HG03025 (cell line): ENCODE measurements around the gene NELFA.

Source experiments
- ATAC-seq: cut with Tn5 transposase; IDR thresholded peaks from one replicate; pipeline ENCODE4 v1.9.1; 2021; ENCODE audit warnings: mild to moderate bottlenecking, moderate library complexity; ENCODE audit not compliant: unreplicated experiment, low FRiP score

NELFA gene

DNA sequence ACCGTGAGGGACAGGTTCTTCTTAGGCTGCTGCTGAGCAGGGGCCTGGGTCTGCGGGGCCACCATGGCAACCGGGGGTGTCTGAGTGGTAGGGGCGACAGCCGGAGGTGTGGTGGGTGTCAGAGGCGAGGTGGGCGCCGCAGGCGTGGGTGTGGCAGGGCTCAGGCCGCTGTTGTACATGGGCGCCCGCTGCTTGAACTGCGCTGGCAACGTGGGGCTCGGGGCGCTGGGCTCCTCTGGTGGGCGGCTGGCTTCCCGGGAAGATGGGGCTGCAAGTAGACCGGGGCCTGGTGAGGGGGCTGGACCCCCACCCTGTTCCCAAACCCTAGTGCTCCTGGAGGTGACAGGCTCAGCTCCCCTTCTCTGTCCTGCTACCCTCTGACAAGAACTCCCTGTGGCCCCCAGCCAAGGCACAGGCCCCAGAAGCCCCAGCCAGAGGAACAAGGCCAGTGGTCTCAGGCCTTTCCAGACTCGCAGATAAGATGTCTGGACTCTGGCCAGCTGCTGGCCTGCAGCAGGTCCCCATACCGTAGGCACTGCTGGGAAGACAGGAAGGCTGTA, 24.8 kb downstream of the NELFA start:
- no peak for ATAC-seq

DNA sequence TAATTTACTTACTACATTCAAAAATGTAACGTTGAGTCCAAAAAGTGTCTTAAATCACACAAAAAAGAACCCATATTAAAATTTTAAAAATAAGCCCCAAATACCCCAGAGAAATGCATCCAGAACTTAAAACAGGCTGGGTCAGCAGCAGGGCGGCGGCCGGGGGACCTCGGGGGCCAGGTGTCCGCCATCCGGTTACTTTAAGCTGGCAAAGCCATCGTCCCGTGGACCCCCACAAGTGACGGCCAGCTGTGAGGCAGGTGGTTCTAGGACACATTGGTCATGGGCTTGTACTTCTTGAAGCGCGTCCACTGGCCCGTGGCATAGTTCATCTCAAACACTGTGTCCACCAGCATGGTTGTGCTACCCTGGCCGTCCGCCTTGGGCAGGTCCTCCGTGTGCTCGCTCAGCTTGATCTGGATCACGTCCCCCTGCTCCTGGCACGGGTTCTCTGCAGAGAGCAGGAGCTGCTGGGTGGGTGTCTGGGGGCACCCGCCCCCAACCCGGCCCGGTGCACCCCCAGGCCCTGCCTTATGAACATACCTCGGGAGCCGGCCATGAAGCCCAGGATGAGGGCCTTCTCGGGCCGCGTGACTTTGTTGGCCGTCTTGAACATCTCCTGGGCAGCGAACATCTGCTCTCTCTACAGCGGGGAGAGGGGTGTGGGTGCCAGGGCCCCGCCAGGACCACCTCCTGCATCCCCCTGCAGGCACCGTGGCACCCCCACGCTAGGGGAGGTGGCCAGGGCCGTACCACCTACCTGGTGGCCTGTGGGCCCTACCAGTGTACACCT, 25.5 kb downstream of the NELFA start:
- ATAC-seq = no peak

DNA sequence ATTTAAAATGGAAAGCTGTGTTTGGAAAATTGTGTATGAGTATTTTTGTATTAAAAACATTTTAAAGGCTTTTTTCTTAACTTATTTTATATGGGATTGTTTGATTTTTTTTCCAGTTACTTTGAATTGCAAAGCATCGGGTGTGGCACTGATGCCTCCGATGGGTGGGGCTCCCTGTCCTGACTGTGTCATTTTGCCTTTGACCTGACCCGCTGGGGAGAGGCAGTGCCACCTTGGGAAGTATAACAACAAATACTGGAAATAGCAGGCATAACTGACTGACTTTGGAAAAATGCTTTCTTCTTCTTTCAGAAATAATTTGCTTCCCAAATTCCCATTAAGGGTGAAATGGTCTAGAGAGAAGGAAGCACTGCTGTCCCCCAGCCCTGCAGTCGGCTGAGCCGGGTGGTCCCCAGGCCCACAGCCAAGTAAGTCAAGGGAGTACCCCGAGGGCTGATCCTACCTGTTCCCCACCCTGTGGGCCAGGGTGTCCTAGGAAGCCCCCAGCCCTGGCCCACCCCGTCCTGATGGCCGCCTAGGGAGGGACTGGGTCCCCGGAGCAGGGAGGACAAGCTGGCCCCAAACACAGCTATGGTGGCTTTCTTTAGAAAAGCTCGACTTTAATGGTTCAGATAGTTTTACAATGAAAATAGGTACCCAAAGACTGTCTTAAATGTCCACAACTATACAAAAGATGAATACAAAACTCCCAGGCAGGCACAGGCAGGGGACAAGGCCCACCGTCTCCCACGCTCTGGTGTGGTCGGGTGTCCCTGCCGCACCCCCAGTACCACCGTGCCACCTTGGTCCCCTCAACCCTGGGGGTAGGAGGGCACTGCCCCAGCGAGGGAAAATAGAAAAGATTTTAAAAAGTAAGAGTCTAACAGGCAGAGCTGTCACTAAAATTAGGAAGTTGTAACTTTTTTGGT, 26.4 kb downstream of the NELFA start:
- no peak for ATAC-seq

DNA sequence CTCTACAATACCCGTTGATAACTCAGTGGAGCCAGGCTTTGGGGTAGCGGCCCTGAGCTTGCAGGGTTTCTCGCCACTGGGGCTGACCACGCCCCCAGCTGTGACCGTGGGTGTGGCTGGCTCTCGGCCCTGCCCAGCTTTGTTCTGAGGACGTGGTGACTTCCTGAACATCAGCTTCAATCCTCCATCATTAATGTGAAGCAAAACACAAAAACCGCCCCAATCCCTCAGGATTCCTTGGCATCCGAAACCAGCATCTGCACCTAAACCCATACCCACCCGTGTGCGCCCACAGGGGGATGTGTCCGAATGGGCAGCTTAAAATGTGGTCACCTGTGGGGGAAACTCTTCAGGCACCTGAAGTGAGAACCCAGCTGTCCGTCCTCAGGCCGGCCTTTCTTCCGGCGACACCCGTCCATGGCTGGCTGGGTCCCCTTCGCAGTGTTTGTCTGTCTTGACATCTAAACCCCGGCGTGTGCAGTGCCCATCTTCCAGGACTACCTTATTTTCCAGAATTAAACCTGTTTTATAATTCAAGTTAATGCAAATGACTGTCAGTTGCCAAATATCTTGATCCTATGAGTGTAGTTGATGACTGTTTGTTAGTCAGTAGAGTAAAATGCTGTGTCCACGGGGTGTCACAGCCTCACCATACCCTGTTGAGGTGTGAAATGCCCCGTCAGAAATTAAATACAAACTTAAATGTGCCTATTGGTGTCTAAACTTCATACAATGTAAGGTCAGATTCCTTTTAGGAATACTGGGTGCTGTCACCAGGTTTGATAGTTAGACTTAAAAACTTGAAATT, 27.3 kb downstream of the NELFA start:
- no peak for ATAC-seq

DNA sequence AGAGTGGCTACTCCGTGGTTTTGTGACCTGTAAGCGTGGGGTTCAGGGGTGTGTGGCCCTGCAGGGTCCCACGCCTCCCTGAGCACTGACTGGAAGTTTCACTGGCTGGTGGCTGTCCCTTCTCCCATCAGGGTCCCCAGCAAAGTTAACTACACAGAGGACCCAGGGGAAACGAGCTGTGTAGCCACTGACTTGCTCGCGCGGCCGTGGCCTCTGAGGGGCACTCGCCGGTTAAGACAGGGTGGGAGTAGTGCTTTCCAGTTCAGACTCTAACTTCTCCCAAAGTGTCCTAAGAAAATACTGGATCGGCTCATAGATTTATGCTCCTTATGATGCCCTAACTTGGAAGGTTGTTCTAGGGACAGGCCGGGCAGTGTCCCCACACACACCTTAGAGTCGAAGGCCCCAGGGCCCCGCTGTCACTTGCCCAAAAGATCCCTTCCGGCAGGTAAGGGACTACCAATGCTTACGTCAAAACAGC, 28.2 kb downstream of the NELFA start:
- no peak for ATAC-seq

DNA sequence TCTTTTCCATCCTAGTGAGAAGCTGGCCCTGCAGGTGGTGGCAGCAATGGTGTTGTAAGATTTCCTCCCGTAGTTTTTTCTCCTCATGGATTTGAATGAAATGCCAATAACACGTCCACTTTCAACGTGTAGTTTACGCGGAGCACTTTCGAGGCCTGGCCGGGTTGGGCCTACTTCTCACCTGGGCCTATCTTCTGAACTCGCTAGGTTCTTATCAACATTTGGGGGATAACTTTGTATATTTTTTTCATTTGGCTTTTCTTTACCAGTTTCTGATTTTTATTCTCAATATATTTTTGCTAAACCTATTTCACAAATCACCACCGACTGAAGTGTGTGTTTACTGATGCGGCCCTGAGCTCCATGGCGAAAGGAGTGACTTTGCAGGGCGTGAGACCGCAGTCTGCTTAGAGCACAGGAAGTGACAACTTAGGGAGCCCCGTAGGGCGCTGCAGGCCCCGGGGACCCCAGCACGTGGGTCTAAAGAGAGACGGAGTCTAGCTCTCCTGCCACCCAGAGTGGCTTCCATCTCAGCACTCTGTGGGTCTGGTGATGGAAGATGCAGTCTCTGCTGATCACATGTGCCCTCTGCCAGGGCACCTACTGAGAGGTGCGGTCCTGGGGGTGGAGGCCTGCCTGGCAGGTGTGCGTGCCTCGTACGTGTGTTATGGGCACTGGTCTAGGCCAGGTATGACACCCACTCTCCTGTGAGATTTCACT, 29.1 kb downstream of the NELFA start:
- no peak for ATAC-seq

DNA sequence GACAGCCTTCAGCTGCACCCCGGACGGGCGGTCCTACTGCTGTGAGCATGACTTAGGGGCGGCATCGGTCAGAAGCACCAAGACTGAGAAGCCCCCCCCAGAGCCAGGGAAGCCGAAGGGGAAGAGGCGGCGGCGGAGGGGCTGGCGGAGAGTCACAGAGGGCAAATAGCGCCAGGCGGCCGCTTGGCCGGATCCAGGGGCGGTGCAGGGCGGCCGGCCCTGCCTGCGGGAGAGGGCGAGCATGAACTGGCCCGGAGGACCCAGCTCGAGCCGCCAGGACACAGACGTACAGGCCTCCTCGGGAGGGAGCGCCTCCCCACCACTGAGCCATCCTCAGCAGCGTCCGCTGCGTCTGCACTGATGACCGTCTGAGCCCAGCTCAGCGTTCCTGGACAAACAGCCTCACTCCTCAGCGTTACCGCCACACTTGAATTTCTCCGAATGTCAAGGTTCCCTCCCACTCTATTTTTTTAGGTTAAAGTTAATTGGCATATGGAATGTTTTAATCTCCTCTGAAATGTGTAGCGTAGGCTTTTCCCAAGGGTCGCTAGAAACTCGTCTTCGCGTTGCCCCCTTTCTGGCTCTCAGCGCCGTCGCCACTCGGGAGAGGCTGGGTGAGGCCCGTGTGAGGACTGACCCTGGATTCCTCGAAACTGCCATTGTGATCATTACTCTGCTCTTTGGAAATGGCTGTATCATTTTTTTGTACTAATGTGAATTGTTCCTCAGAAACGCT, 29.9 kb downstream of the NELFA start:
- ATAC-seq = no peak

DNA sequence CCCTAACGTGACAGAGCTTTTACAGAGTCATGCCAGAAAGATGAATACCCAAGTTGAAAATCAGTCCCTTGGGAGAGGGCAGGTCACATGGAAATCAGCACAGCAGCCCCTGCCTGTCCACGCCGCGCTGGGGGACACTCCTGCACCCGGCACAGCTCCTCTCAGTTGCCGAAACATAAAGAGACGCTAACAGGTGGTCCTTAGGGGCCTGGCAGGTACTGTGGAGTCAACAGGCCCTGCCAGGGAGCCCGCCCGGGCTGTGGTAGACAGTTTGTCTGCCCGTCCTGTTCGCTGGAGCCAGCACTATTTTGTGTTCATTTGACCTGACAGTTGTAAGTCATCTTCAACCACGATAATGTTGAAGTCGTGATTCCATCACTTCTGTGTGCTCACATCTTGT, 30.5 kb downstream of the NELFA start:
- no peak for ATAC-seq

DNA sequence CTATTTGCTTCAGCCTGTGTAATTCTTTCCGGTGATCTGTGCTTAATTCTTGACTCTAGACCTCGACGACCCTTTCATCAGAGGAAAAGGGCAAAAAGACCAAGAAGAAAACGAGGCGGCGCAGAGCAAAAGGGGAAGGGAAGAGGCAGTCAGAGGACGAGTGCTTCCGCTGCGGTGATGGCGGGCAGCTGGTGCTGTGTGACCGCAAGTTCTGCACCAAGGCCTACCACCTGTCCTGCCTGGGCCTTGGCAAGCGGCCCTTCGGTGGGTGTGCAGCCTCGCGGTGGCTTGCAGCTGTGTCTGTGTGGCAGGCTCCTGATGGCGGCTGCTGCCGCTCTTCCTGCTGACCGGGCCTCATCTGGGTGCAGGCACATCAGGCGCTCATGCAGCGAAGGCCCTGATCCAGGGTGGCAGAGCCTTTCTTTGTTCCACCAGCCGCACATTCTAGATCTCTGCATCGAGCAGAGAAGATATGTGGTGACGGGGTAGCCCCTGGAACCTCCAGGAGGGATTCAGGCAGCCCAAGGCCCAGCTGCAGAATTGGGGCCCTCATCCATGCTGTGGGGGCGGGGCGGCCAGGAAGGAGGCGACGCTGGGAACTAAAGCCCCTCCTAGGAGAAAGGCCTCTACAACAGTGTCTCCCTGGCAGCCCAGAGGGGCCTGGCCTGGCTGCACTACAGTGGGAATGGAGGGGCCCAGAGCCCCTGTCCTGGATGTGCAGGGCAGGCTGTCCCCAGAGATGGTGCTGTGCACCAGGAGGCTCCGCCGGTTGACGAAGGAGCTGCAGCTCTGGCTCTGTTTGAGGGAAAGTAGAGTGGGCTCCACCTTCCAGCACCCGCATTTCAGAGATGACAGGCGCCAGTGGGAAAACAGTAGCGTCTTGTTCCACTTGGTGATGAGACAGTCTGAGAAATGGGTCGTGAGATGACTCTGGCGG, 32.1 kb downstream of the NELFA start:
- ATAC-seq = no peak

DNA sequence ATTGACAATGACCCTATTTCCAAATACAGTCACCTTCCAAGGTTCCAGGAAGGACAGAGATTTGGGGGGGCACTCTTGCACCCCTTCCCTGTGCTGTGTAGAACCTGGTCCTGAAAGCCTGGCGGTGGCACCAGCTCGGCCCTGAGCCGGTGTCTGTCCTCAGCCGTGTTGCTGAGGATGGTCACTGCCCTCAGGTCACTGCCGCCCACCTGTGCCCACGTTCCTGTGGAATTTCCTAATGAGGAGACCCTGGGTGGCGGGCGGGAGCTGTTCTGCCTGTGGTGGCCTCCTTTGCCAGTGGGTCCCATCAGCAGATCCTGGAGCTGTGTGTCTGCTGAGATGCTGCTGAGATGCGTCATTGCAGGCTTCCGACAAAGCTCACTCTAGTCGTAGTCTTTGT, 32.9 kb downstream of the NELFA start:
- ATAC-seq = no peak

DNA sequence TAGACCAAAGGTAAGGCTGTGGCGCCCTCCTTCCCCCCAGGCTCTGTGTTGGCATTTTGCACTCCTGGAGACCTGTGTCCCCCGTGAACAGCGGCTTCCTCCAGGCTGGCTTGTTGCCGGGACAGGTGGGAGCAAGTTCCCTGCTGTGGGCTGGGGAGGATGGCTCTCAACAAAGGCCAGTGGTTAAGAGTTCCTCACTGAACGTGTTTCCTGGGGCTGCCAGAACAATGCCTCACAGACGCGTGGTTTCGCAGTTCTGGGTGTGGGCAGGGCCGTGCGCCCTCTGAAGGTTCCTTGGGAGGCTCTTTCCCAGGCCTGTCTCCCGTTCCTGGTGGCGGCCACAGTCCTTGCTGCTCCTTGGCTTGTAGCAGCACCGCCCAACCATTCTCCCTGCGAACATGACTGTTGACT, 33.4 kb downstream of the NELFA start:
- ATAC-seq = no peak

DNA sequence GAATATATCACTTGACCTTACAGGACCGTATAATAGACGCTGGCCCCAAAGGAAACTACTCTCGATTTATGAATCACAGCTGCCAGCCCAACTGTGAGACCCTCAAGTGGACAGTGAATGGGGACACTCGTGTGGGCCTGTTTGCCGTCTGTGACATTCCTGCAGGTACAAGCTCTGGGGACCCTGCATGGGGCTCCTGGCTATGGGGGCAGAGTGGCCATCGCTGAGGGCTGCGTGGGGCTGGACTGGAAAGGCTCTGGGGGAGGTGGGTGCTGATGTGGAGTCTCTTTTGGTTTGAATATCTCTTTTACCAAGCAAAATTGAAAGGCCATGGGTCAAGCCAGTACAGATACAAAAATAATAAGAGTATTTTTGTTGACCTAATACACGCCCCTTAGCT, 33.9 kb downstream of the NELFA start:
- ATAC-seq = no peak

DNA sequence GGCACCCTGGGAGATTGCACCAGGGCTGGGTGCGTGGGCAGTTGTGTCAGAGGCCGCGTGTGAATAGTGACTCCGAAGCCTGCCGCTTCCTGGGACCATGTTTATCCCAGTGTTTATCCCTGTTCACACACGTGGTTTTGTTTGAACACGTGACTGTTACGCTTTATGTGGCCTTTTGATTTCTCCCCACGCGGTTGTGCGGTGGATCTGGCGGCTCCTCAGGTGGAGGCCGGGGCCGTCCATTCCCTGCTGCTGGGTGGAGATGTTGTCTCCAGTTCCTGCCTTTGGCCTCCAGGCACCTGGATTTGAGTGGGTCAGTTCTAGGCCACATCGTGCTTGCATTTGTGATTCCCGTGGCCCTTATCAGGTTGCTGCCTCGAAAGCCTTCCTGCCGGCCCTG, 35.1 kb downstream of the NELFA start:
- no peak for ATAC-seq

DNA sequence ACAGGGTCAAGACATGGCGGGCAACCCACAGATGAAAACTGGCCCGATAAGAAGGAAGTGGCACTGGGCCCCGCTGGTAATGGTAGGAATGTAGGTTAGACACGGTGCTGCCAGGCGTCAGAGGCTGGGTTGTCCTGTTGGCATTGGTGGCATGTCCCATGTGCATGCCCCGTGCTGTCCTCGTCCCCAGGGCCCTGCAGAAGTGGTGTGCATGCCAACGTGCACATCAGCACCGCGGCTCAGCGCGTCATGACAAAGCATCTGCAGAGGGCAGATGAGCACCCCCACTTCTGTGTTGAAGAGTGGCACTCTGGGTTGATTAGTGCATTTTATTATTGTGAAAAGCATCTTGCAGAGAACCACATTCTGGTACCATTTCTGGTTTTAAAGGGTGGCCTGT, 35.6 kb downstream of the NELFA start:
- no peak for ATAC-seq

DNA sequence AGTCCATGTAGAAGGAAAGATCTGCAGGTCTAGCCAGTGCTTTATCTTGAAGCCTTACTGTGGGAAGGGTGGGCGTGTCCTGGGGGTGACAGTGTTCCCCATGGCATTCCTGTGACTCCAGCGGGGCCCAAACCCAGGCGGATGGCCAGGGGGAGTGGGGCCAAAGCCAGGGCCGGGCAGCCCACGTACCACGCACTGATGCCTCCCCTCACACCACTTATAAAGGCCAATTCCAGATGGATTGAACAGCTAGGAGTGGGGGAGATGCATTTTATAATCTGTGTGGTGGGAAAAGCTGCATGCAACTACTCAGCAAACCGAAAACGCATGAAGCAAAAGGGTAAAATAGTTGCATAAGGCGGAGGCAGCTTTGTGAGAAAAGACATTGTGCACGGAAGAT, 36.4 kb downstream of the NELFA start:
- ATAC-seq = no peak

DNA sequence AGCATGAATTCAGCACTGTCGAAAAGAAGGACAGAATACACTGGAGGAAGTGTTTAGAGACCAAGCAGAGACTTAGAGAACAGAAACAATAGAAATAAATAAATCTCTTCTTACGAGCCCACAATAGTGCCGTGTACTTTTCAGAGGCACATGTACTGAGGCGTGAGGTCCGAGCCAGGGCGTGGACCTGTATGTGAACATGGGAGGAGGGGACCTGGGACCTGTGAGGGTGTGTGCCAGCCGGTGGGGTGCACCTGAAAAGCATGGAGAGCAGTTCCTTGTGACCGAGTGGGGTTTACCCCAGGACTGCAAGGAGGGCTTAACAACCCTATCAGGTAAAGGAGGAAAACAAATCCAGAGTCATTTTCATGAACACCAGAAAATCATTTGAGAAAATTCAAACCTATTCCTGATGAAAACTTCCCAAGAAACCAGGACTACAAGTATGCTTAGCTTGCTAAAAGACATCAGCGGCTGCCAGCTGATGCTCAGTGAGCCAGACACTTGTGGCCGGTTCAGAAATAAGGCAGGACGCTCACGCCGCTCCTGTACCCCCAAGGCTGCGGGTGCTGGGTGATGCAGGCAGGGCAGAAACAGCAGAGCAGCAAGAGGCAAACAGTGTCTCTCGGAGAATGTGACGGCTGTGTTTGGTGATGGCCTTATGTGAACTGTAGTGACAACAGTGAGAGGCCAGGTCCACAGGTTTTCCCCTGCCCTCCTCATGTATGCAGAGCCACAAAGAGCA, 37.1 kb downstream of the NELFA start:
- no peak for ATAC-seq

DNA sequence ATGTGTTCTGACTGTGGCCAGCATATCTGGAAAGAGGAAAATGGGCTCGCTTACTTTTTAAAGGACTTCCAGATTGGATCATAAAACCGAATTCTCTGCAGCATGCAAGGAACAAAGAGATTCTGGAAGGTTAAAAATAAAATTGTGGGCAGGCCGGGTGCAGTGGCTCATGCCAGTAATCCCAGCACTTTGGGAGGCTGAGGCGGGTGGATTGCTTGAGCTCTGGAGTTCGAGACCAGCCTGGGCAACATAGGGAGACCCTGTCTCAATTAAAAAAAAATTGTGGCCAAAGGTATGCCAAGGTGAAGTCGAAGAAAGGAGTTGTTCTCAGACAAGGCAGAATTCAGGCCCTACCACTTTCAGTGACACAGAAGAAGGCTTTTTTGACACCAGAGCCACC, 37.8 kb downstream of the NELFA start:
- no peak for ATAC-seq
